Measurements from ENCODE around the gene TEAD3.
"Not testable (repeated sequence)": the region's sequence is repeated elsewhere in the genome, so short reads cannot be mapped to it uniquely, and the experiment has no call there.

The TEAD3 gene

DNA sequence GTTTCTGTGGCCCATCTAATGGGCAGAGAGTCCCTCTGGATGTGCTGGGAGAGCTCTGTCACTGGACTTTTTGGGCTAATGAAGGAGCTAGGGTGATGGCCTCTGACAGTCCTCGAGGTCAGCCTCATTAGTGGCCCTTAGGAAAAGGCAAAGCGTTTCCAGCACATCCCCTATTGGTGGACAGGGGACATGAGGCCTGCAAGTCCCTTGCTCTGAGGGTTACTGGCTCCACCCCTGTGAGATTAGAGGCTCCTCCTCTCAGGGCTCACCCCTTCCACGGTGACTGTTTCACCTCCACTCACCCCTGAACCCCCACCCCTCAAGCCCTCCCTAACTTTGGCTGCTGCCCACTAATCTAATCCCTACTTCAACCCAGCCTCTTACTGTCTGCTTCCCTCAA, 57.6 kb downstream of the TEAD3 start:
- H3K4me1 ChIP-seq = peaks cover 11% of the 10 kb centered on the region
- no peaks in the 10 kb centered on the region for H3K36me3 ChIP-seq (ENCODE audit: control insufficient read depth, insufficient read depth, low read length)
- H3K9me3 ChIP-seq (ENCODE audit: control insufficient read depth, low read length) = no peaks in the 10 kb centered on the region
- H3K79me2 ChIP-seq = no peaks in the 10 kb centered on the region
- no peak overlapping the region for H3K4me3 ChIP-seq (ENCODE audit: low read depth, low read length)
- no peaks in the 10 kb centered on the region for H3K27me3 ChIP-seq (ENCODE audit: control insufficient read depth, insufficient read depth, low read length)
- H2AFZ ChIP-seq = no peak overlapping the region
- no peak overlapping the region for H3K27ac ChIP-seq
- TF ChIP-seq CTCF (IDR thresholded peaks at IDR 0.05) = no peak
- no peak overlapping the region for H3K4me2 ChIP-seq (ENCODE audit: low read length)
- no peak overlapping the region for H3K9ac ChIP-seq

DNA sequence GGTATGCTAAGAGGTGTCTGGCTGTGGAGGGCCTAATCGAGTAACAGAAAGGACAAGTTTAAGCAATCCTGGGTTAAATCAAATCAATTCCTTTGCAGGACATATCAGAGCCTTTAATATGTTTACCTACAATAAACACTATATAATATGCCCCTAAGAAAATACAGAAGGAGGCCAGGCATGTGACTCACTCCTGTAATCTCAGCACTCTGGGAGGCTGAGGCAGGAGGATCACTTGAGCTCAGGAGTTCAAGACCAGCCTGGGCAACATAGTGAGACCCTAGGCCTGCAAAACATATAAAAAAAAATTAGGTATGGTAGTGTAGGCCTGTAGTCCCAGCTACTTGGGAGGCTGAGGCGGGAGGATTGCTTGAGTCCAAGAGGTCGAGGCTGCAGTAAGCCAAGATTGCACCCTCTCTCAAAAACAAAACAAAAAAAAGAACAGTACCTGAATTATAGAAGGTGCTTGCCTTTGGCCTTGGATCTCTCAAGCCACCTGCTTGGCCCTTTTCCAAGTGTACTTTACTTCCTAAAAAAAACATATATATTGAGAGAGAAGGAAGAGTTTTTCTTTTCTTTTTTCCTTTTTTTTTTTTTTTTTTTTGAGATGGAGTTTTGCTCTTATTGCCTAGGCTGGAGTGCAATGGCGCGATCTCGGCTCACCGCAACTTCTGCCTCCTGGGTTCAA, 58.4 kb downstream of the TEAD3 start:
- H3K9ac ChIP-seq; H3K36me3 ChIP-seq (ENCODE audit: control insufficient read depth, insufficient read depth, low read length); H3K4me2 ChIP-seq (ENCODE audit: low read length); H3K79me2 ChIP-seq; H3K4me3 ChIP-seq (ENCODE audit: low read depth, low read length); H3K9me3 ChIP-seq (ENCODE audit: control insufficient read depth, low read length); H3K27ac ChIP-seq; H2AFZ ChIP-seq; H3K27me3 ChIP-seq (ENCODE audit: control insufficient read depth, insufficient read depth, low read length): not testable (repeated sequence)
- peaks cover 11% of the 10 kb centered on the region for H3K4me1 ChIP-seq

GRCh38 chr6:35436071-35436857, 60.6 kb downstream of the TEAD3 start:
- peaks cover 11% of the 10 kb centered on the region for H3K4me1 ChIP-seq
- H3K36me3 ChIP-seq (ENCODE audit: control insufficient read depth, insufficient read depth, low read length) = no peaks in the 10 kb centered on the region
- H3K27me3 ChIP-seq (ENCODE audit: control insufficient read depth, insufficient read depth, low read length) = no peaks in the 10 kb centered on the region
- H3K4me2 ChIP-seq (ENCODE audit: low read length) = no peak overlapping the region
- peak overlapping the region; percentile 78 for H2AFZ ChIP-seq
- no peak overlapping the region for H3K4me3 ChIP-seq (ENCODE audit: low read depth, low read length)
- H3K9me3 ChIP-seq (ENCODE audit: control insufficient read depth, low read length) = no peaks in the 10 kb centered on the region
- no peak overlapping the region for H3K27ac ChIP-seq
- no peaks in the 10 kb centered on the region for H3K79me2 ChIP-seq
- no peak for TF ChIP-seq CTCF (IDR thresholded peaks at IDR 0.05)
- no peak overlapping the region for H3K9ac ChIP-seq

DNA sequence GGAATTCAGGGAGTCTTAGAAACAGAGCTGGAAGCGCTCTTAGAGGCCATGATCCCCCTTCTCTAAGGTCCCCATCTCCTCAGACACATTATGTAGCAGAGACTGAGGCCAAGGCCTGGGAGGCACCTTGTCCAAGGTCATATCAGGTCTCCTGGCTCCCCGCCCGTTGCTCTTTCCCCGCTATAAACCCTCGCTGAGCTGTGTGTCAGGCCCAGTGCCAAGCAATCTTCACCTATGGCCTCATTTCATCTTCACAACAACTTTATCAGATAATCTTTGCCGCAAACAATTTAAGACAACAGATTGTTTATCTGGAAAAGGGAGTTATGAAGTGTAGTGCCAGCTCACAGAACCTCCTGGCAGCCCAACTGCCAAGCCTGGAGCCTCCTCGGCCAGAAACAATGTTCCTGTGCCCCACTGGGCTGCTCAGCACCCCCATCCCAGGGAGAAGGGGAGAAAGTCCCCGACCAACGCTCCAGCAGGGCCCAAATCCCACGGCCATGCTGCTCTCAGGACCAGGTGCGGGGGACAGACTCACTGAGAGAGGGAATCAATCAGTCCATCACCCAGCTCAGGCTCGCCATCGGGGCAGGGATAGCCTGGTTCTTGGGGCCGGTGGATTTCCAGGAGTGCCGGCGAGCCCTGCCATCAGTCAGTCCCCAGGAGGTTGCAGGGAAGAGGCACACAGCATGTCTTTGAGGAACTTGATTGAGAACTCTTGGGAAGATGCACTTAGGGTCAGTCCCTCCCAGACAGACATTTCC, 61.6 kb downstream of the TEAD3 start:
- Histone ChIP-seq H3K36me3 (ENCODE audit: control insufficient read depth, insufficient read depth, low read length) (no peaks in the 10 kb centered on the region), H3K27ac (peak overlapping the region; percentile 63), H3K79me2 (no peaks in the 10 kb centered on the region), H3K27me3 (ENCODE audit: control insufficient read depth, insufficient read depth, low read length) (no peaks in the 10 kb centered on the region), H2AFZ (peak overlapping the region; percentile 78), H3K4me3 (ENCODE audit: low read depth, low read length) (no peak overlapping the region), H3K4me2 (ENCODE audit: low read length) (no peak overlapping the region), H3K9ac (no peak overlapping the region), H3K4me1 (peaks cover 11% of the 10 kb centered on the region), H3K9me3 (ENCODE audit: control insufficient read depth, low read length) (no peaks in the 10 kb centered on the region)
- TF ChIP-seq CTCF (IDR thresholded peaks at IDR 0.05) = no peak

DNA sequence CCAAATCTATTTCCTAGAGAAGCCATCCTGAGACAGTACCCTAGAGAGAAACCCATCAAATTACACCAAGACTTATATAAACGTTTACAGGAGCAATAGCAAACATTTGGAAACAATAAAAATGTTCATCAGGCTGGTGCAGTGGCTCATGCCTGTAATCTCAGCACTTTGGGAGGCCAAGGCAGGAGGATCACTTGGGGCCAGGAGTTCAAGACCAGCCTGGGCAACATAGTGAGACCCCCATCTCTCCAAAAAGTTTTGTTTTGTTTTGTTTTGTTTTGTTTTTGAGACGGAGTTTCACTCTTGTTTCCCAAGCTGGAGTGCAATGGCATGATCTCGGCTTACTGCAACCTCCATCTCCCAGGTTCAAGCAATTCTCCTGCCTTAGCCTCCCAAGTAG, 64.2 kb downstream of the TEAD3 start:
- not testable (repeated sequence) for H3K79me2 ChIP-seq; H3K4me2 ChIP-seq (ENCODE audit: low read length); H2AFZ ChIP-seq; H3K36me3 ChIP-seq (ENCODE audit: control insufficient read depth, insufficient read depth, low read length); H3K9me3 ChIP-seq (ENCODE audit: control insufficient read depth, low read length); H3K27ac ChIP-seq; H3K4me3 ChIP-seq (ENCODE audit: low read depth, low read length); H3K27me3 ChIP-seq (ENCODE audit: control insufficient read depth, insufficient read depth, low read length); H3K9ac ChIP-seq
- peaks cover 11% of the 10 kb centered on the region for H3K4me1 ChIP-seq
